ENCODE measurements around the gene ZIC1. TPM values are rescaled to one million over a fixed set of nuclear protein-coding genes. Genes with fewer than 3 reads are reported as not detected.

The ZIC1 gene
- not detected in 2 replicates for total RNA-seq (2021)
- long read RNA-seq = 0 reads

DNA sequence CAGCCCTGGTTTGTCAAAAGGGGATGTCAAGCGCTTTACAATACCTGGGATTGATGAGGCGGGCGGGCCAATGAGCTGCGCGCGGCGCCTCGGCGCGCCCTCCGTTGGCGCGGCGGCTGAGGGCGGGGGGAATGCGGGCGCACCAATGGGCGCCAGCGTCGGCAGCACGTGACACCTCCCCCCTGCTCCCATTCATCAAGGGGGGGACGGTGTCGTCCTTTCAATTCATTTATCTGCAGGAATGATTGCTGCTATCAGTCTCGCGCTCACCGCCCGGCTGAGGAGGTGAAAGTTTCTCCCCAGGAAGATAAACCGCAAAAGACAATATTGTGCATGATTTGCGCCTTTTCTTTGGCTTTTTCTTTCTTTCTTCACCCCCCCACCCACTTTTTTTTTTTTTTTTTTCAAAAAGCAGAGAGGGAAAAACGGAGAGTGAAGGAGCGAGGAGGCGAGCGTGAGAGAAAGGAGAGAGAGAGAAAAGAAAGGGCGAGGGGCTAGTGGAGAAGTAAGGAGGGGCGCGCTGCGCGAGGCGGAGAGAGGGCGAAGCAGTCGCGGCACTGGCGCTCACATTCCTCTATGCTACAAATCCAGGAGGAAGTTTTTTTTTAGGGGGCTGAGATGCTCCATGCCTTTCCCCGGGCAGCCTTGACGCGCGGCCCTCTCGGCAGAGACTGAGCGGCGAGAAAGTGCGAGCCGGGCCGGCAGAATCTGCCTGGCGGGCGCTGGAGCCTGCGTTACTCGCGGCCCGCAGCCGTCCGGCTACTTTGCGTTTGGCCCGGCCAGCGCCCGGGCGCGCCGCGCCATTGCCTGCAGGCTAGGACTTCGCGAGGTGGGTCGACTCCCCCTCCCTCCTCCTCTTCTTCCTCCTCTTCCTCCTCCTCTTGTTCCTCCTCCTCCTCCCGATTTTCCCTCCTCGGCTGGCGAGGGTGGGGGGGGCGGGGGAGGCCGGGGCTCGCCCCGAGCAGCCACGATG lies at the start of gene ZIC1:
ZIC1 (plus strand) TSS at position 223 of the 973 bp plus-strand sequence; CDS start at position 971, 748 bp downstream.
- Mint-ChIP-seq H3K4me1 (peaks cover 25 to 82% of the 10 kb centered on the region in 2 experiments), H3K9me3 (peaks cover 0 to 6% of the 10 kb centered on the region in 2 experiments; a peak in 3 of 5 replicates), H3K27ac (peak within 1 kb of the TSS in 1 of 3 experiments; percentile 80; a peak in 2 of 7 replicates), H3K36me3 (ENCODE audit: insufficient read depth in 1 of 3, low read depth in 3 of 3) (no peaks in the 10 kb centered on the region; a peak in 1 of 7 replicates), H3K27me3 (ENCODE audit: low read depth) (peaks cover 99% of the 10 kb centered on the region), H3K4me3 (peak within 1 kb of the TSS; percentile 47 to 87)
- Histone ChIP-seq H3K23ac (ENCODE audit: insufficient read length, low read depth, low read length) (no peak within 1 kb of the TSS), H3K14ac (ENCODE audit: insufficient read depth, low read length) (no peak within 1 kb of the TSS), H3T11ph (ENCODE audit: low read length) (no peak within 1 kb of the TSS), H2BK120ac (ENCODE audit: low read depth, low read length, poor library complexity, severe bottlenecking) (no peak within 1 kb of the TSS), H3K79me2 (ENCODE audit: insufficient read depth, low read length) (no peaks in the 10 kb centered on the region), H2BK5ac (ENCODE audit: insufficient read length, low read length) (no peak within 1 kb of the TSS), H2AK5ac (ENCODE audit: insufficient read length, low read length) (no peak within 1 kb of the TSS), H3K23me2 (ENCODE audit: insufficient read length, low read depth, low read length, poor library complexity, severe bottlenecking) (peaks cover 35% of the 10 kb centered on the region), H2BK15ac (ENCODE audit: low read depth, low read length) (no peak within 1 kb of the TSS), H2AFZ (ENCODE audit: low read length) (no peak within 1 kb of the TSS), H3K4me1 (ENCODE audit: insufficient read depth, low read length) (peaks cover 3% of the 10 kb centered on the region; the same call in 1 of the 2 replicates), H3K9me3 (ENCODE audit: control insufficient read depth, low read depth, low read length) (no peaks in the 10 kb centered on the region), H3K18ac (ENCODE audit: insufficient read length, low read depth, low read length) (no peak within 1 kb of the TSS), H3K79me1 (ENCODE audit: insufficient read depth, low read depth, low read length, poor library complexity, severe bottlenecking) (no peaks in the 10 kb centered on the region), H2BK12ac (ENCODE audit: insufficient read length, low read depth, low read length) (no peak within 1 kb of the TSS), H4K5ac (ENCODE audit: insufficient read length, low read depth, low read length) (no peak within 1 kb of the TSS), H4K91ac (ENCODE audit: insufficient read length, low read depth, low read length) (no peak within 1 kb of the TSS), H4K20me1 (ENCODE audit: control insufficient read depth, insufficient read depth, insufficient read length) (no peaks in the 10 kb centered on the region), H3K27me3 (ENCODE audit: insufficient read depth, low read length) (peaks cover 86% of the 10 kb centered on the region), H3K56ac (ENCODE audit: insufficient read length, low read depth, low read length) (no peak within 1 kb of the TSS), H4K8ac (replicated peaks; ENCODE audit: insufficient read length, low read depth, low read length) (no peak within 1 kb of the TSS), H3K9ac (ENCODE audit: extremely low read depth, insufficient read length, low read length) (no peak within 1 kb of the TSS), H2BK20ac (ENCODE audit: low read depth, low read length, poor library complexity, severe bottlenecking) (no peak within 1 kb of the TSS), H3K4ac (ENCODE audit: low read depth, low read length) (no peak within 1 kb of the TSS), H3K4me2 (ENCODE audit: insufficient read depth, insufficient read length, low read length) (peak within 1 kb of the TSS; percentile 84), H3K27ac (ENCODE audit: insufficient read length, low read depth, low read length) (no peak within 1 kb of the TSS)
- TF ChIP-seq CTCF (conservative IDR thresholded peaks at IDR 0.05) = no peak
- WGBS (ENCODE audit: extremely low coverage, insufficient read length, low lambda C conversion rate) = no CpG with 5 or more reads among the region's 80 CpGs
- DNase-seq = peak; percentile 87
